ACC112 (cell line): Measurements from ENCODE around the gene FBLIM1.

Experiments
- H2AFZ ChIP-seq: fragments of 200-600 bp; sonication (generic); one replicate; pipeline ENCODE4 v1.6.0; 2017; ENCODE audit warnings: antibody characterized with exemption, low read length; ENCODE audit not compliant: unreplicated experiment
- H3K27ac ChIP-seq: fragments of 200-600 bp; sonication (generic); 2 replicates; pipeline ENCODE4 v1.5.1; 2014; ENCODE audit warnings: low read depth, mild to moderate bottlenecking, antibody characterized with exemption, low read length, moderate library complexity
- H3K27me3 ChIP-seq: fragments of 200-600 bp; sonication (generic); 2 replicates; pipeline ENCODE4 v1.6.1; 2014; ENCODE audit warnings: mild to moderate bottlenecking, antibody characterized with exemption, low read length, moderate library complexity, mixed read lengths; ENCODE audit not compliant: insufficient read depth
- H3K36me3 ChIP-seq: fragments of 200-600 bp; sonication (generic); 2 replicates; pipeline ENCODE4 v1.6.1; 2016; ENCODE audit warnings: mild to moderate bottlenecking, antibody characterized with exemption, low read length, moderate library complexity, mixed read lengths; ENCODE audit not compliant: insufficient read depth
- H3K4me1 ChIP-seq: fragments of 200-600 bp; sonication (generic); one replicate; pipeline ENCODE4 v1.6.1; 2016; ENCODE audit warnings: low read length, mixed read lengths; ENCODE audit not compliant: insufficient read depth, unreplicated experiment, control insufficient read depth
- H3K4me3 ChIP-seq: fragments of 200-600 bp; sonication (generic); 2 replicates; pipeline ENCODE4 v1.5.1; 2014; ENCODE audit warnings: mild to moderate bottlenecking, low read depth, low read length
- H3K79me2 ChIP-seq: fragments of 200-600 bp; sonication (generic); one replicate; pipeline ENCODE4 v1.6.0; 2016; ENCODE audit warnings: low read length; ENCODE audit not compliant: control insufficient read depth, unreplicated experiment, insufficient read depth

The FBLIM1 gene

DNA sequence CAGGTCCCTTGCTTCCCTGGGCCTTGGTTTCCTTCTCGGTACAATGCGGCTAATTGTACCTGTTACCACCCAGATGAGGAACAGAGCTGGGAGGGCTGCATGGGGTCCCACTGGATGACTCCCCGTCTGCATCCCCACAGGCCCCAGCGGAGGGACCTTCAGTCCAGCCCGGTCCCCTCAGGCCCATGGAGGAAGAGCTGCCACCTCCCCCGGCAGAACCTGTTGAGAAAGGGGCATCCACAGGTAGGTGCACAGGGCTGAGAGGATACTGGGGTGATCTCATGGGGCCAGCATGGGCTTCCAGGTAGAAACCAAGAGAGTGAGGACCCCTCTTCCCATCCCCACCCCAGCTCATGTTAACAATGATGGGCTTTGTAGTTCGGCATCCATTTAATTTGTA, 9.8 kb downstream of the FBLIM1 start:
- Histone ChIP-seq H3K4me3 (no peak overlapping the region), H3K27ac (no peak overlapping the region), H3K79me2 (peaks cover 13% of the 10 kb centered on the region), H3K27me3 (no peaks in the 10 kb centered on the region), H3K36me3 (peaks cover 11% of the 10 kb centered on the region; the same call in 1 of the 2 replicates), H2AFZ (no peak overlapping the region), H3K4me1 (no peaks in the 10 kb centered on the region)

DNA sequence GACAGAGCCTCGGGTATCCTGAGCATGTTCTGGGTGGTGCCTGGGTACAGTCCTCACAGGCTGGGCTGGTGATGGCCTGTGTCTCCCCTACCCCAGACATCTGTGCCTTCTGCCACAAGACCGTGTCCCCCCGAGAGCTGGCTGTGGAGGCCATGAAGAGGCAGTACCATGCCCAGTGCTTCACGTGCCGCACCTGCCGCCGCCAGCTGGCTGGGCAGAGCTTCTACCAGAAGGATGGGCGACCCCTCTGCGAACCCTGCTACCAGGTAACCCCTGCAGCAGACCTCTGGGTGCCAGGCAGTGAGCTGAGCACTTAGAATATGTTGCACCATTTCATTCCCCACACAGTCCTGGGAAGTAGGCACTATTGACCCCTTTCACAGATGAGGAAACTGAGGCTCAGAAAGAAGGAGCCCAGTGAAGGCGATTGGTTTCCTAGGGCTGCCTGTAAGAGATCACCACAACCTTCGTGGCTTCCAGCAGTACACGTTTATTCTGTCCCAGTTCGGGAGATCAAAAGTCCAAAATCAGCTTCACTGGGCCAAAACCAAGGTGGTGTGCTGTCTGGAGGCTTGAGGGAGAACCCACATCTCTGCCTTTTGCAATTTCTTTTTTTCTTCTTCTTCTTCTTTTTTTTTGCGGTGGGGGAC, 11.8 kb downstream of the FBLIM1 start:
- Histone ChIP-seq H3K4me1 (no peaks in the 10 kb centered on the region), H3K27me3 (no peaks in the 10 kb centered on the region), H3K4me3 (no peak overlapping the region), H3K79me2 (peaks cover 2% of the 10 kb centered on the region), H3K36me3 (peaks cover 16% of the 10 kb centered on the region; the same call in 1 of the 2 replicates), H2AFZ (no peak overlapping the region), H3K27ac (no peak overlapping the region)

DNA sequence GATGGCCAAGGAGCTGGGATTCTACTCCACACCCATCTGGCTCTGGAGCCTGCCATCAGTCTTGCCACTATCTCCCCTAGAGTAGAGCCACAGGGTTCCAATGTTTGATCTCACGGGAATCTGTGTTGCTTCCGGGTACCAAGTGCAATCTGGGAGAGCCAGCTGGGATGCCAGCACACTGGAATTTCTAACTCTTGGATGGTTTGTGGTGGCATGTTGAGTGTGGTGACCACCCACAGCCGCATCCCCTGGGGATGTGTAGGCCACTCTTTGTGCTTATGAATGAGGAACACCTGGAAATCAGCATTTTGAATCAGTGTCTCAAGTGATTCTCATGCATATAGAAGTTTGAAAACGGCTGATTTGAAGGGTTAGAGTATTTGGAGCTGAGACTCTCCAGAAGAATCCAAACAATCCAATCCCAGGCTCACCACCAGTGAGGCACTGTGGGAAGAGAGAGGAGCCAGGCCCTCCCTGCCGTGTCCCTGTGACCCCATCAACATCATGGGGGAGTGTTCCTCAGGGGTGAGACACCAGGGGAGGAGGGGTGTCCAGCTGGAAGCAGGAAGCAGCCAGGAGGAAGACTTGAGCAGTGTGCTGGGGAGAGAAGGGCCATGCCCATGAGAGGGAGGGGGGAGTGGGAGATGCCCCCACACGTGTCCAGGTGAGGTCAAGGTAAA, 13.4 kb downstream of the FBLIM1 start:
- peaks cover 18% of the 10 kb centered on the region; the same call in 1 of the 2 replicates for H3K36me3 ChIP-seq
- H3K4me1 ChIP-seq = no peaks in the 10 kb centered on the region
- H2AFZ ChIP-seq = no peak overlapping the region
- no peak overlapping the region for H3K4me3 ChIP-seq
- no peak overlapping the region for H3K27ac ChIP-seq
- peaks cover 2% of the 10 kb centered on the region for H3K79me2 ChIP-seq
- no peaks in the 10 kb centered on the region for H3K27me3 ChIP-seq

DNA sequence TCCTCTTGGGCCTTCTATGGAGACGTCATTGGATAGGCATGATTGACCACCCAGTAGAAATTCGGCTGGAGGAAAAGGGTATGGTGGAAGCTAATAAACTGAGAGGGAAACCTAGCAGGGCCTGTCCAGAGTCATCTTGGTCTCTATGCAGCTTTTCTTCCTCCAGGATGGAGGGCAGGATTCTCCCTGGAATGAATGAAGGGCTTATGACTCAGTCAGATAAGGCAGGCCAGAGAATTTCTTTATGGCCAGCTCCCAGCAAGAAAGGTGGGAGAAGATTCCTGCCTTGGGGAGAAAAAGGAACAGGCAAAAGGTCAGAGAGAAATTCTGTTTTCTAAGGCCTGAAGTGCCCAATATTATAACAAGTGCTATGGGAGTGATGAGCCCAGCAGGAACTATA, 17.1 kb downstream of the FBLIM1 start:
- no peak overlapping the region for H3K4me3 ChIP-seq
- H3K27ac ChIP-seq = no peak overlapping the region
- H3K79me2 ChIP-seq = no peaks in the 10 kb centered on the region
- H3K36me3 ChIP-seq = peaks cover 19% of the 10 kb centered on the region; the same call in 1 of the 2 replicates
- no peak overlapping the region for H2AFZ ChIP-seq
- no peaks in the 10 kb centered on the region for H3K27me3 ChIP-seq
- no peaks in the 10 kb centered on the region for H3K4me1 ChIP-seq

DNA sequence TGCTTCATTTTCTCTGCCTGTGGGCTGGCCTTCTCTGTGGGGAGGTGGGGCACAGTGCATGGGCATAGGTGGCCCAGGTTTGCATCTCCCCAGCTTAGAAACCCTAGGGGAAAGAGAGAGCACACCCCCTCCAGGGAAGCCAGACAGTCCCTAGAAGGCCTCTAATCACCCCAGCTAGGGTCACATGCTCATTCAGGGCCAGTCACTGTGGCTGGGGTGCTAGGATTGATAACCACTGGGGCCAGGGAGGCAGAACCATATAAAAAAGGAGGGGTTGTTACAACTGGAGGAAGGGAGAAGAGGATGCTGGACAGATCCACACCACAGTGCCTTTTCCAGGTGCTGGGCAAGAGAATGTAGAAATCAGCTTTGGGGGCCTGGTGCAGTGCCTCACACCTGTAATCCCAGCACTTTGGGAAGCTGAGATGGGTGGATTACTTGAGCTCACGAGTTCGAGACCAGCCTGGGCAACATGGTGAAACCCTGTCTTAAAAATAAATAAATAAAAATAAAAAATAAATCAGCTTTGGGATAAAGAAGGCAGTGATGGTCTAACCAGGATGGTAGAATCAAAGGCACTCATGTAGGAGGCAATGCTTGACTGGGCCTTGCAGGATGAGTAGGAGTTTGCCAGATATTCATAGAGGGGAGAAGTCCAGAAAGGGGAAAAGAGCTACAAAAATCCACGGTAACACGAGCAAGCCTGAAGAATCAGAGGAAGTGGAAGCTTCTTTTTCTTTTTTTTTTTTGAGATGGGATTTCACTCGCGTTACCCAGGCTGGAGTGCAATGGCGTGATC, 19.5 kb downstream of the FBLIM1 start:
- H2AFZ ChIP-seq = no peak overlapping the region
- H3K4me1 ChIP-seq = no peaks in the 10 kb centered on the region
- no peaks in the 10 kb centered on the region for H3K79me2 ChIP-seq
- H3K27ac ChIP-seq = no peak overlapping the region
- H3K36me3 ChIP-seq = peaks cover 17% of the 10 kb centered on the region; the same call in 1 of the 2 replicates
- no peak overlapping the region for H3K4me3 ChIP-seq
- no peaks in the 10 kb centered on the region for H3K27me3 ChIP-seq

DNA sequence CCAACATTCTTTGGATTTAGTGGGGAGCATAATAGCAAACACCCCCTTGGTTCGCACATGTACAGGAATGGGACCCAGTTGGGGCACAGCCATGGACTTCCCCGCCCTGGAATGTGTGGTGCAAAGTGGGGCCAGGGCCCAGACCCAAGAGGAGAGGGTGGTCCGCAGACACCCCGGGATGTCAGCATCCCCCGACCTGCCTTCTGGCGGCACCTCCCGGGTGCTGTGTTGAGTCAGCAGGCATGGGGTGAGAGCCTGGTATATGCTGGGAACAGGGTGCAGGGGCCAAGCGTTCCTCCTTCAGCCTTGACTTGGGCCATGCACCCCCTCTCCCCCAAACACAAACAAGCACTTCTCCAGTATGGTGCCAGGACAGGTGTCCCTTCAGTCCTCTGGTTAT, 27.1 kb downstream of the FBLIM1 start:
- H3K27me3 ChIP-seq = no peaks in the 10 kb centered on the region

DNA sequence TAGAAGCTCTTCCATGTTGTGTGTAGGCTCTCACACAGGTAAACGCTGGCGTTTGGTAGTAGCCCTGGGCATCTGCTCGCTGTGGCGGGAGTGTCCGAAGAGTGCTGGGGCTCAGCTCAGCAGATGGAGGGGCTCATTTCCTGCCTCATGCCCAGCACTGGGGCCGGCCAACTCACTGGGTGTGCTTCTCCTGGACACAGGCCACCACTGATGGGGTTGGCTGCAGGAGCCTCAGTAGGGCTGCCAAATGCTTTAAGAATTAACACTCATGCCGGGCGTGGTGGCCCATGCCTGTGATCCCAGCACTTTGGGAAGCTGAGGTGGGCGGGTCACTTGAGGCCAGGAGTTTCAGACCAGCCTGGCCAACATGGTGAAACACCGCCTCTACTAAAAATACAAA, 28.0 kb downstream of the FBLIM1 start:
- no peak overlapping the region for H2AFZ ChIP-seq
- H3K4me3 ChIP-seq = no peak overlapping the region
- H3K27ac ChIP-seq = peak overlapping the region; percentile 13; the same call in 1 of the 2 replicates
- no peaks in the 10 kb centered on the region for H3K36me3 ChIP-seq
- no peaks in the 10 kb centered on the region for H3K27me3 ChIP-seq
- no peaks in the 10 kb centered on the region for H3K79me2 ChIP-seq
- H3K4me1 ChIP-seq = peaks cover 24% of the 10 kb centered on the region

More for the DNA sequence above, 27.1 kb downstream of the FBLIM1 start:
- Histone ChIP-seq H3K27ac (peak overlapping the region; percentile 16; the same call in 1 of the 2 replicates), H3K36me3 (peaks cover 2% of the 10 kb centered on the region; the same call in 1 of the 2 replicates), H2AFZ (no peak overlapping the region), H3K4me1 (peaks cover 24% of the 10 kb centered on the region), H3K4me3 (no peak overlapping the region), H3K79me2 (no peaks in the 10 kb centered on the region)

DNA sequence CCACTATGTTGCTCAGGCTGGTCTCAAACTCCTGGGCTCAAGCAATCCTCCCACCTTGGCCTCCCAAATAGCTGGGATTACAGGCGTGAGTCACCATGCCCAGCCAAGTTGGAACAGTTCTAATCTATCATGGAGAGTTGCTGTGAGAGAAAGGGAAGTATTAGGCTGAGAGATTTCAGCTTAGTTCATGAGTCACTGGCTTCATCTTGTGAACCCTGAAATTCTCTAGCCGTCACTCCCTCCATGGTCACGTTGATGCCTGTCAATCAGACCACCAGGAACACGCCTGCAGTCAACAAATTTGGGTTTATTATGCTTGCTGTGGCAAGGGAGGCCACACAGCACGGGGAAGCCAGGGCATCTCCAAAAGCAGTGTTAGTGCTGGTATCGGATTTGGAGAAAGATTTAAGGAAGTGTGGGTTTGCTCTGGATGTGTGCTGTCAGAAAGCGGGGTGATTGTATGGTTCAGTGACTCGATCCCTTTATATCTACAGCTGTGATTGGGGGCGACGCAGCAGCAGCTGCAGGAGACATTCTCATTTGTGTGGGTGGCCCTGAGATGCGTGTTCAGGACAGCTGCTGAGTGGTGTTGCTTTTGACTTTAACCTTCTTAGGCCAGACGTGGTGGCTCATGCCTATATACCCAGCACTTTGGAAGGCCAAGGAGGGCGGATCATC, 30.2 kb downstream of the FBLIM1 start:
- no peak overlapping the region for H3K4me3 ChIP-seq
- H3K27me3 ChIP-seq = no peaks in the 10 kb centered on the region
- peaks cover 24% of the 10 kb centered on the region for H3K4me1 ChIP-seq
- no peaks in the 10 kb centered on the region for H3K36me3 ChIP-seq
- H3K27ac ChIP-seq = peak overlapping the region; percentile 48
- no peak overlapping the region for H2AFZ ChIP-seq
- no peaks in the 10 kb centered on the region for H3K79me2 ChIP-seq

DNA sequence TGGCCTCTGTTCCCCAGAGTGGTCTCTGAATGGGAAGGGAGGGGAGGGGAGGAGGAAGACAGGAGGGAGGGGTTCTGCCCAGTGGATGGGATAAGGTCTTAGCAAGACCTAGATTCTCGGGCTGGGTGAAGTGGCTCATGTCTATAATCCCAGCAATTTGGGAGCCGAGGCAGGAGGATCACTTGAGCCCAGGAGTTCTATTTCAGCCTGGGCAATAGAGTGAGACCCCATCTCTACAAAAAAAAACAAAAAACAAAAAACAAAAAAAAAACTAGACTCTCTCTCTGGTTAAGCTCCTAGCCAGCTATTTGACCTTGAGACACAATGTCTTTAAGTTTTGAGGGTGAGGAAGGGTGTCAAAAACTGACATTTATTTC, 37.5 kb downstream of the FBLIM1 start:
- H3K27ac ChIP-seq = peak overlapping the region; percentile 90
- no peak overlapping the region for H2AFZ ChIP-seq
- no peaks in the 10 kb centered on the region for H3K79me2 ChIP-seq
- H3K36me3 ChIP-seq = no peaks in the 10 kb centered on the region
- peaks cover 56% of the 10 kb centered on the region for H3K4me1 ChIP-seq
- H3K4me3 ChIP-seq = no peak overlapping the region
- H3K27me3 ChIP-seq = no peaks in the 10 kb centered on the region

DNA sequence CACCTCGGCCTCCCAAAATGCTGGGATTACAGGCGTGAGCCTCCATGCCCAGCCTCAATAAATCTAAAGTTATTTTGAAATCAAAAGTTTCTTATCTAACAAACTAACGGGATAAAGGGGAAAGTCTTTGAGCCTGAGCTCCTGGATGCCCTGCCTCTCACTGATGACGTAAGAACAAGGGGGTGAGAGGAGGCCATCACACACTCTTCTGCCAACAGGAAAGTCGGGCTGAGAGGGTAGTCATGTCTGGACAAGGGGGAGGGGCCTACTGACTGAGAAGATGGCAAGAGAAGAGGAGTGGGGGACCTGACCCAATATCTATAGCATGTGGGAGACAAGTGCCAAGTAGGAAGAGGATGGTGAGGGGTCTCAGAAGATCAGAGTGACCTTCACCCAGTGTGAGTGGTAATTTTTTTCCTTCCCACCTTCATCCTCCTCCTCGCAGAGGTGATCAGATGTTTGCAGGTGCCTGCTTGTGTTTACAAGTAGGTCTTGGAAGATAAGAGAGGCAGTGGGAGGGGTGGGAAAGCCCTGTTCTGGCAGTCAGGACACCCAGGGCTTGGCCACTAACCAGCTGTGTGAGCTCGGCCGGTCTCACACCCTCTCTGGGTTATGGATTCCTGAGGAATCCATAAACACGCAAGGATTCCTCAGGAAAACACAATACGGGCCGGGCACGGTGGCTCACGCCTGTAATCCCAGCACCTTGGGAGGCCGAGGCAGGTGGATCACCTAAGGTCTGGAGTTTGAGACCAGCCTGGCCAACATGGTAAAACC, 39.2 kb downstream of the FBLIM1 start:
- Histone ChIP-seq H3K36me3 (no peaks in the 10 kb centered on the region), H3K27me3 (no peaks in the 10 kb centered on the region), H3K27ac (peak overlapping the region; percentile 90), H3K4me3 (no peak overlapping the region), H3K4me1 (peaks cover 72% of the 10 kb centered on the region), H3K79me2 (no peaks in the 10 kb centered on the region), H2AFZ (no peak overlapping the region)
